GM23338 (cell line): Measurements from ENCODE around the gene TRAF1. TPM values are rescaled to one million over a fixed set of nuclear protein-coding genes. Genes with fewer than 3 reads are reported as not detected.

ENCODE experiments used
- ATAC-seq: fragments of 200-7000 bp; cut with Tn5 transposase; 3 replicates; pipeline ENCODE4 v1.9.1; 2020
- DNase-seq: peaks from one replicate; pipeline ENCODE4 v3.0.0-alpha.2; 2015; ENCODE audit warnings: low spot score
- H2AFZ ChIP-seq: fragments of 200-600 bp; sonication (generic); 2 replicates; pipeline ENCODE4 v1.8.0; 2016; ENCODE audit warnings: antibody characterized with exemption, mild to moderate bottlenecking, moderate library complexity
- H3F3A ChIP-seq: fragments of 200-600 bp; sonication (generic); replicated peaks from 2 replicates; pipeline ENCODE4 v1.8.0; 2017; ENCODE audit warnings: antibody characterized with exemption, mixed run types, low read depth
- H3K27ac ChIP-seq: fragments of 200-600 bp; sonication (generic); 2 replicates; pipeline ENCODE4 v1.6.1; 2016; ENCODE audit warnings: low read depth
- H3K27me3 ChIP-seq: fragments of 200-600 bp; sonication (generic); 2 replicates; pipeline ENCODE4 v1.8.0; 2016; ENCODE audit warnings: mild to moderate bottlenecking, mixed run types, moderate library complexity; ENCODE audit not compliant: insufficient read depth
- H3K36me3 ChIP-seq: fragments of 200-600 bp; sonication (generic); 2 replicates; pipeline ENCODE4 v1.8.0; 2016; ENCODE audit warnings: mild to moderate bottlenecking; ENCODE audit not compliant: insufficient read depth
- H3K4me1 ChIP-seq: fragments of 200-600 bp; sonication (generic); 2 replicates; pipeline ENCODE4 v1.8.0; 2016; ENCODE audit warnings: mild to moderate bottlenecking, moderate library complexity; ENCODE audit not compliant: insufficient read depth
- H3K4me2 ChIP-seq: fragments of 200-600 bp; sonication (generic); 2 replicates; pipeline ENCODE4 v1.7.1; 2017; ENCODE audit warnings: mixed run types
- H3K4me3 ChIP-seq: fragments of 200-600 bp; sonication (generic); 2 replicates; pipeline ENCODE4 v1.6.1; 2016; ENCODE audit warnings: mixed run types
- H3K79me2 ChIP-seq: fragments of 200-600 bp; sonication (generic); replicated peaks from 2 replicates; pipeline ENCODE4 v1.8.0; 2017; ENCODE audit warnings: mild to moderate bottlenecking; ENCODE audit not compliant: insufficient read depth
- H3K9me2 ChIP-seq: fragments of 200-600 bp; sonication (generic); 2 replicates; pipeline ENCODE4 v1.8.0; 2017; ENCODE audit not compliant: insufficient read depth
- H4K20me1 ChIP-seq: fragments of 200-600 bp; sonication (generic); replicated peaks from 2 replicates; pipeline ENCODE4 v1.8.0; 2017; ENCODE audit warnings: mild to moderate bottlenecking; ENCODE audit not compliant: insufficient read depth
- H3K27ac Mint-ChIP-seq: 2 replicates; pipeline ENCODE4 v1.8.0; 2020; ENCODE audit warnings: inconsistent platforms, mild to moderate bottlenecking, moderate library complexity, mixed read lengths
- H3K27me3 Mint-ChIP-seq: 3 replicates; pipeline ENCODE4 v1.8.0; 2022; ENCODE audit warnings: low read depth, mild to moderate bottlenecking, moderate library complexity, mixed read lengths, inconsistent platforms; ENCODE audit not compliant: insufficient read depth, poor library complexity
- H3K36me3 Mint-ChIP-seq: 3 replicates; pipeline ENCODE4 v1.8.0; 2021; ENCODE audit warnings: low read depth, mild to moderate bottlenecking, inconsistent platforms, moderate library complexity, mixed read lengths
- H3K4me1 Mint-ChIP-seq: 3 replicates; pipeline ENCODE4 v1.8.0; 2020; ENCODE audit warnings: mild to moderate bottlenecking, inconsistent platforms, mixed read lengths
- H3K4me3 Mint-ChIP-seq: 3 replicates; pipeline ENCODE4 v1.8.0; 2021; ENCODE audit warnings: moderate library complexity, mild to moderate bottlenecking, inconsistent platforms, mixed read lengths
- H3K9me3 Mint-ChIP-seq: 3 replicates; pipeline ENCODE4 v1.8.0; 2020; ENCODE audit warnings: moderate library complexity, mild to moderate bottlenecking, inconsistent platforms, mixed read lengths
- CTCF ChIP-seq, 2 experiments: fragments of 200-600 bp in 1 of 2; sonication (generic) in 1 of 2; conservative IDR thresholded peaks; 2 replicates each; pipeline versions ENCODE4 v1.5.1 to v1.6.1; 2016 to 2017; ENCODE audit warnings: antibody characterized with exemption in 2 of 2, low read depth in 2 of 2, mild to moderate bottlenecking in 2 of 2, moderate library complexity in 1 of 2
- ETS1 ChIP-seq: IDR thresholded peaks from 2 replicates; pipeline ENCODE4 v1.6.1; 2016; ENCODE audit warnings: antibody characterized with exemption
- EZH2phosphoT487 ChIP-seq: fragments of 200-600 bp; sonication (generic); IDR thresholded peaks from one replicate; pipeline ENCODE4 v1.8.1; 2018; ENCODE audit warnings: antibody characterized with exemption; ENCODE audit not compliant: unreplicated experiment
- JUNB ChIP-seq: IDR thresholded peaks from one replicate; pipeline ENCODE4 v1.6.1; 2016; ENCODE audit warnings: antibody characterized with exemption; ENCODE audit not compliant: unreplicated experiment
- NANOG ChIP-seq: IDR thresholded peaks from 2 replicates; pipeline ENCODE4 v1.6.1; 2016; ENCODE audit warnings: antibody characterized with exemption, borderline replicate concordance
- POLR2AphosphoS5 ChIP-seq: IDR thresholded peaks from 2 replicates; pipeline ENCODE4 v1.6.1; 2016; ENCODE audit warnings: antibody characterized with exemption, low read depth
- REST ChIP-seq: IDR thresholded peaks from one replicate; pipeline ENCODE4 v1.6.1; 2018; ENCODE audit warnings: antibody characterized with exemption; ENCODE audit not compliant: unreplicated experiment
- STAT1 ChIP-seq: IDR thresholded peaks from one replicate; pipeline ENCODE4 v1.6.1; 2016; ENCODE audit warnings: antibody characterized with exemption; ENCODE audit not compliant: unreplicated experiment
- ZNF462 ChIP-seq: fragments of 250-450 bp; sonication (Bioruptor Pico); IDR thresholded peaks from 2 replicates; pipeline ENCODE4 v1.5.0; 2020; ENCODE audit warnings: mild to moderate bottlenecking, moderate library complexity
- polyA plus RNA-seq: library from polyadenylated mRNA; unstranded; fragments of >200 nt; fragmentation: Nextera tagmentation; extraction: Ambion mirVana; gene quantifications from 2 replicates; pipeline ENCODE4 v1.2.1, GENCODE V29; 2016
- total RNA-seq: library from RNA; depleted of rRNA; stranded (reverse); fragments of >200 nt; shearing (Covaris generic); gene quantifications from 2 replicates; pipeline ENCODE4 v1.2.3, GENCODE V29; 2014

TRAF1 gene
- total and polyA plus RNA-seq, 2 experiments from 2014 or later = 0.39 to 1.4 TPM

GRCh38 chr9:120919843-120920805 lies 6.5 kb downstream of the TRAF1 start (continued):
- TF ChIP-seq ZNF462 (CRISPR knock-in tag) = no peak

- H3K4me1 Mint-ChIP-seq = peaks cover 41% of the 10 kb centered on the region
- peaks cover 29% of the 10 kb centered on the region for H3K4me1 ChIP-seq
- ATAC-seq (no peak), DNase-seq (no peak)
- no peaks in the 10 kb centered on the region for H3K9me2 ChIP-seq
- H3K27ac Mint-ChIP-seq = no peak overlapping the region; the same call in 1 of the 2 replicates
- H3K4me3 ChIP-seq = no peak overlapping the region
- no peaks in the 10 kb centered on the region for H3K27me3 ChIP-seq
- peaks cover 5% of the 10 kb centered on the region for H3K27me3 Mint-ChIP-seq
- no peaks in the 10 kb centered on the region for H3K79me2 ChIP-seq
- H3K4me3 Mint-ChIP-seq = no peak overlapping the region
- H3K36me3 ChIP-seq = no peaks in the 10 kb centered on the region
- 0 out of 3 replicates have a peak, but pooled peaks cover 4% of the 10 kb centered on the region for H3K36me3 Mint-ChIP-seq
- no peak overlapping the region for H2AFZ ChIP-seq
- H3K9me3 Mint-ChIP-seq = 0 out of 3 replicates have a peak, but pooled peaks cover 4% of the 10 kb centered on the region
- H3K4me2 ChIP-seq = no peak overlapping the region
- no peak overlapping the region for H3K27ac ChIP-seq
- no peaks in the 10 kb centered on the region for H3F3A ChIP-seq
- H4K20me1 ChIP-seq = no peaks in the 10 kb centered on the region
- TF ChIP-seq NANOG = no peak
- TF ChIP-seq CTCF (conservative IDR thresholded peaks at IDR 0.05; ENCODE audit: low read depth in 2 of 2) = no peak
- no peak for TF ChIP-seq POLR2AphosphoS5
- TF ChIP-seq EZH2phosphoT487 = no peak
- no peak for TF ChIP-seq REST
- TF ChIP-seq JUNB = no peak
- TF ChIP-seq STAT1 = no peak
- no peak for TF ChIP-seq ETS1
Observed at GRCh38 chr9:120918931-120919842, 7.4 kb downstream of the TRAF1 start.
